22Rv1 (cell line): ENCODE data around the gene CCN5.
A peak's percentile ranks its signal among the peaks of the same experiment; 100 is the strongest.

Experiments
- H3K27ac ChIP-seq: fragments of 450-650 bp; 2 replicates; pipeline ENCODE4 v1.5.1; 2017
- CTCF ChIP-seq: fragments of 450-650 bp; IDR thresholded peaks from 2 replicates; pipeline ENCODE4 v1.5.1; 2017; ENCODE audit warnings: mild to moderate bottlenecking
- ZFX ChIP-seq: fragments of 450-650 bp; IDR thresholded peaks from 2 replicates; pipeline ENCODE4 v1.6.1; 2017; ENCODE audit warnings: antibody characterized with exemption, borderline replicate concordance

CCN5 gene

GRCh38 chr20:44746367-44747165 is 31.4 kb downstream of the CCN5 start:
- TF ChIP-seq CTCF (no peak), ZFX (no peak)
- peak overlapping the region; percentile 26; the same call in 1 of the 2 replicates for H3K27ac ChIP-seq

GRCh38 chr20:44747166-44748004 is 32.2 kb downstream of the CCN5 start:
- peak overlapping the region; percentile 26; the same call in 1 of the 2 replicates for H3K27ac ChIP-seq
- peak; percentile 83 for TF ChIP-seq CTCF
- TF ChIP-seq ZFX = no peak

GRCh38 chr20:44748005-44748370 is 32.8 kb downstream of the CCN5 start:
- no peak overlapping the region for H3K27ac ChIP-seq
- TF ChIP-seq ZFX = no peak
- no peak for TF ChIP-seq CTCF

GRCh38 chr20:44750081-44750805 is 35.1 kb downstream of the CCN5 start:
- TF ChIP-seq CTCF (peak; percentile 90), ZFX (no peak)
- no peak overlapping the region for H3K27ac ChIP-seq

GRCh38 chr20:44752099-44752931 is 37.1 kb downstream of the CCN5 start:
- H3K27ac ChIP-seq = no peak overlapping the region
- TF ChIP-seq CTCF = no peak
- no peak for TF ChIP-seq ZFX

- TF ChIP-seq ZFX = no peak
- no peak for TF ChIP-seq CTCF
- H3K27ac ChIP-seq = no peak overlapping the region
Measured at GRCh38 chr20:44754554-44754953, 39.4 kb downstream of the CCN5 start.
